IPS-20b (cell line): Measurements from ENCODE around the gene ARMC5.

Source experiments
- H3K27ac ChIP-seq: one replicate; pipeline ENCODE4 v1.5.1; 2013; ENCODE audit warnings: low read length
- H3K27me3 ChIP-seq: 2 replicates; pipeline ENCODE4 v1.6.1; 2013; ENCODE audit warnings: mild to moderate bottlenecking, low read length, inconsistent platforms; ENCODE audit not compliant: insufficient read depth
- H3K36me3 ChIP-seq: 2 replicates; pipeline ENCODE4 v1.6.1; 2013; ENCODE audit warnings: low read depth, mild to moderate bottlenecking, inconsistent platforms, low read length, moderate library complexity; ENCODE audit not compliant: insufficient read depth
- H3K4me1 ChIP-seq: 2 replicates; pipeline ENCODE4 v1.6.1; 2013; ENCODE audit warnings: mild to moderate bottlenecking, control low read depth, inconsistent platforms, low read length, moderate library complexity; ENCODE audit not compliant: insufficient read depth
- H3K4me3 ChIP-seq: 2 replicates; pipeline ENCODE4 v1.5.1; 2013; ENCODE audit warnings: mild to moderate bottlenecking, low read length, inconsistent platforms
- H3K9ac ChIP-seq: 2 replicates; pipeline ENCODE4 v1.6.1; 2013; ENCODE audit warnings: low read depth, mild to moderate bottlenecking, inconsistent platforms, low read length, moderate library complexity
- H3K9me3 ChIP-seq: 2 replicates; pipeline ENCODE4 v1.6.1; 2013; ENCODE audit warnings: mild to moderate bottlenecking, low read depth, low read length, inconsistent platforms; ENCODE audit not compliant: insufficient read depth

ARMC5 gene

GRCh38 chr16:31421587-31421986 is 37.7 kb upstream of the ARMC5 start:
- Histone ChIP-seq H3K4me1 (no peaks in the 10 kb centered on the region), H3K9me3 (no peaks in the 10 kb centered on the region), H3K27me3 (peaks cover 7% of the 10 kb centered on the region; the same call in 1 of the 2 replicates), H3K36me3 (no peaks in the 10 kb centered on the region), H3K27ac (no peak overlapping the region), H3K9ac (no peak overlapping the region), H3K4me3 (no peak overlapping the region)

GRCh38 chr16:31423241-31423640 is 36.1 kb upstream of the ARMC5 start:
- Histone ChIP-seq H3K27me3 (peaks cover 14% of the 10 kb centered on the region; the same call in 1 of the 2 replicates), H3K36me3 (no peaks in the 10 kb centered on the region), H3K27ac (no peak overlapping the region), H3K9ac (no peak overlapping the region), H3K9me3 (no peaks in the 10 kb centered on the region), H3K4me3 (no peak overlapping the region), H3K4me1 (no peaks in the 10 kb centered on the region)

GRCh38 chr16:31423801-31424200 is 35.5 kb upstream of the ARMC5 start:
- Histone ChIP-seq H3K27me3 (peaks cover 17% of the 10 kb centered on the region; the same call in 1 of the 2 replicates), H3K27ac (no peak overlapping the region), H3K36me3 (no peaks in the 10 kb centered on the region), H3K4me3 (no peak overlapping the region), H3K9ac (no peak overlapping the region), H3K4me1 (no peaks in the 10 kb centered on the region), H3K9me3 (no peaks in the 10 kb centered on the region)

GRCh38 chr16:31427441-31428278 is 31.6 kb upstream of the ARMC5 start:
- no peaks in the 10 kb centered on the region for H3K36me3 ChIP-seq
- no peaks in the 10 kb centered on the region for H3K9me3 ChIP-seq
- H3K4me1 ChIP-seq = no peaks in the 10 kb centered on the region
- H3K9ac ChIP-seq = no peak overlapping the region
- H3K27me3 ChIP-seq = peaks cover 17% of the 10 kb centered on the region; the same call in 1 of the 2 replicates
- no peak overlapping the region for H3K27ac ChIP-seq
- no peak overlapping the region for H3K4me3 ChIP-seq

- Histone ChIP-seq H3K9me3 (no peaks in the 10 kb centered on the region), H3K4me3 (no peak within 1 kb of the TSS), H3K9ac (no peak within 1 kb of the TSS), H3K36me3 (no peaks in the 10 kb centered on the region), H3K27me3 (peaks cover 17% of the 10 kb centered on the region; the same call in 1 of the 2 replicates), H3K4me1 (no peaks in the 10 kb centered on the region), H3K27ac (no peak within 1 kb of the TSS)
Measured at GRCh38 chr16:31428279-31428597, 31.1 kb upstream of the ARMC5 start, which contains the start of gene COX6A2. Gene COX6A2 (minus strand): TSS chr16:31428360. CDS start chr16:31428325, 35 bp downstream.

GRCh38 chr16:31428638-31429247 is 30.6 kb upstream of the ARMC5 start:
- Histone ChIP-seq H3K9me3 (no peaks in the 10 kb centered on the region), H3K36me3 (no peaks in the 10 kb centered on the region), H3K27ac (no peak overlapping the region), H3K4me3 (no peak overlapping the region), H3K27me3 (peaks cover 17% of the 10 kb centered on the region; the same call in 1 of the 2 replicates), H3K9ac (no peak overlapping the region), H3K4me1 (no peaks in the 10 kb centered on the region)

- Histone ChIP-seq H3K27me3 (peaks cover 17% of the 10 kb centered on the region; the same call in 1 of the 2 replicates), H3K4me1 (no peaks in the 10 kb centered on the region), H3K27ac (no peak overlapping the region), H3K9ac (no peak overlapping the region), H3K9me3 (no peaks in the 10 kb centered on the region), H3K36me3 (no peaks in the 10 kb centered on the region), H3K4me3 (no peak overlapping the region)
Measured at GRCh38 chr16:31429314-31429713, 30.0 kb upstream of the ARMC5 start.

- Histone ChIP-seq H3K9me3 (no peaks in the 10 kb centered on the region), H3K4me3 (no peak overlapping the region), H3K9ac (no peak overlapping the region), H3K27me3 (peaks cover 17% of the 10 kb centered on the region; the same call in 1 of the 2 replicates), H3K36me3 (no peaks in the 10 kb centered on the region), H3K27ac (no peak overlapping the region), H3K4me1 (no peaks in the 10 kb centered on the region)
Measured at GRCh38 chr16:31429796-31430195, 29.5 kb upstream of the ARMC5 start.

GRCh38 chr16:31430380-31431052 is 28.8 kb upstream of the ARMC5 start:
- H3K4me1 ChIP-seq = no peaks in the 10 kb centered on the region
- no peaks in the 10 kb centered on the region for H3K9me3 ChIP-seq
- H3K9ac ChIP-seq = no peak overlapping the region
- H3K36me3 ChIP-seq = no peaks in the 10 kb centered on the region
- H3K27me3 ChIP-seq = peaks cover 17% of the 10 kb centered on the region; the same call in 1 of the 2 replicates
- H3K27ac ChIP-seq = no peak overlapping the region
- no peak overlapping the region for H3K4me3 ChIP-seq

- H3K9ac ChIP-seq = no peak overlapping the region
- H3K27ac ChIP-seq = no peak overlapping the region
- H3K27me3 ChIP-seq = no peaks in the 10 kb centered on the region
- H3K4me3 ChIP-seq = no peak overlapping the region
- no peaks in the 10 kb centered on the region for H3K4me1 ChIP-seq
- no peaks in the 10 kb centered on the region for H3K36me3 ChIP-seq
- no peaks in the 10 kb centered on the region for H3K9me3 ChIP-seq
Measured at GRCh38 chr16:31435341-31436220, 23.7 kb upstream of the ARMC5 start.
